Erythroblast (primary cell): Measurements from ENCODE around the gene MYO1D.

Experiments
- DNase-seq, 2 experiments: peaks; one replicate each; lab custom pipeline; 2025; lab: John Stamatoyannopoulos, UW
- GATA1 ChIP-seq: IDR thresholded peaks from 2 replicates; pipeline ENCODE4 v1.6.1; 2011; ENCODE audit warnings: low read depth, mild to moderate bottlenecking, control low read depth, low read length, moderate library complexity
- POLR2A ChIP-seq: IDR thresholded peaks from 2 replicates; pipeline ENCODE4 v1.6.1; 2011; ENCODE audit warnings: mild to moderate bottlenecking, low read length

Gene MYO1D

DNA sequence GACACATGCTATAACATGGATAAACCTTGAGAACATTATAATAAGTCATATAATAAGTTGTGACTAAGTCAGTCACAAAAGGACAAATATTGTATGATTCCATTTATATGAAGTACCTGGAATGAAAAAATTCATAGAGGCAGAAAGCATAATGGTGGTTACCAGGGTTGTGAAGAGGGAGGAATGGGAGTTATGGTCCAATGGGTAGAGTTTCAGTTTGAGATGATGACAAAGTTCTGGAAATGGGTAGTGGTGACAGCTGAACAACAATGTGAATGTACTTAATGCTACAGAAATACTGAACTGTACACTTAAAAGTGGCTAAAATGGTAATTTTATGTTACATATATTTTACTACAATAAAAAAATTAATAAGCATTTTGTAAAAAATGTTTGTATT lies 49.7 kb downstream of the MYO1D start:
- TF ChIP-seq POLR2A (no peak), GATA1 (no peak)
- no peak for DNase-seq

DNA sequence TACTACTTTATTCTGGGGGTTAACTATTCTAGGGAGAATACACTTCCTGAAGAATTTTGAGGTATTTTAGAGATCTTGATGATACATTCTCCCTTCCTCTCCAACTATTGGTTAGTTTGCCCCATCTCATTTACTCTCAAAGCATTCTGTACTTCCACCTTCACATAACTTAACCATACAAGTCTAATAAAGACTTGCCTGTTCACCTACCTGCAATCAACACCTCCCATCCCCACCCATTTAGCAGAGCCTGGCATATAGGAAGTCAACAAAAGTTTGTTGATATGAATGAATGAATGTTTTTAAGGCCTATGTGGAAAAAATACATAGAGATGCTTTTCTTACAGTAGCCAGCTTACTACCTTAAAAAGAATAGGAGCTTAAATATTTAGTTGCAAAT lies 50.8 kb downstream of the MYO1D start:
- no peak for TF ChIP-seq POLR2A
- no peak for TF ChIP-seq GATA1
- no peak for DNase-seq

DNA sequence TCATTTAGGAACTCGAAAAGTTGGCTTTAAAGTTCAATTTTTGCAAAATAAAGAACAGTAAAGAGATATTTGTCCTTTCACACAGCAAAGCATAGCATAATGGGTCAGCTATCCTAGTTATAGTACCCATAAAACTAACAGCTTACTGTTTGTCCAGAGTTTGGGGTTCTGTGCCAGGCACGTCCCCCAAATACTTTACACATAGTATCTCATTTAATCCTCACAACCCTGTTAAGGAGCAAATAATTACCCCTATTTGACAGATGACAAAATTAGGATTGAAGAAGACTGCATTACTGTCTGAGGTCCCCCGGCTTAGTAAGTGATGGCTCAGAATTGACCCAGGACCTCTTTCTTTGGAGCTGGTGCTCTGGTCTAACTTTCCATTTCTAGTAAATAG lies 52.6 kb downstream of the MYO1D start:
- TF ChIP-seq GATA1 = no peak
- TF ChIP-seq POLR2A = no peak
- DNase-seq = no peak

DNA sequence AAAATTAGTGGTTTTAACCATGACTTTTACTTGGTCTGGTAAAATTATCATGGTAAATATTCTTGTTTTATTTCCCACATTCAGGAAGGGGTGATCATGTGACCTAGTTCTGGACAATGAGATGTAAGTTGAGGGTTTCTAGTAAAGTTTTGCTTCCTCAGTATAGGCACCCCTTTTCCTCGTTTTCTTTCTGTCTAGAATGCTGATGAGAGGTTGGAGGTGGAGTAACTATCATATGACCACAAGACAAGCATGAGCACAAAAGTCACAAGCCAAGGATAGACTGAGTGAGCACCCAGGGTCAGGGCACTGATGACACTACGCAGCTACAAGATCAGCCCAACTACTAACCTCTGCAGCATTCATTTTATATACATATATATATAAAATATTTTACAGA lies 53.9 kb downstream of the MYO1D start:
- TF ChIP-seq POLR2A = no peak
- DNase-seq = peak; percentile 44 to 58

DNA sequence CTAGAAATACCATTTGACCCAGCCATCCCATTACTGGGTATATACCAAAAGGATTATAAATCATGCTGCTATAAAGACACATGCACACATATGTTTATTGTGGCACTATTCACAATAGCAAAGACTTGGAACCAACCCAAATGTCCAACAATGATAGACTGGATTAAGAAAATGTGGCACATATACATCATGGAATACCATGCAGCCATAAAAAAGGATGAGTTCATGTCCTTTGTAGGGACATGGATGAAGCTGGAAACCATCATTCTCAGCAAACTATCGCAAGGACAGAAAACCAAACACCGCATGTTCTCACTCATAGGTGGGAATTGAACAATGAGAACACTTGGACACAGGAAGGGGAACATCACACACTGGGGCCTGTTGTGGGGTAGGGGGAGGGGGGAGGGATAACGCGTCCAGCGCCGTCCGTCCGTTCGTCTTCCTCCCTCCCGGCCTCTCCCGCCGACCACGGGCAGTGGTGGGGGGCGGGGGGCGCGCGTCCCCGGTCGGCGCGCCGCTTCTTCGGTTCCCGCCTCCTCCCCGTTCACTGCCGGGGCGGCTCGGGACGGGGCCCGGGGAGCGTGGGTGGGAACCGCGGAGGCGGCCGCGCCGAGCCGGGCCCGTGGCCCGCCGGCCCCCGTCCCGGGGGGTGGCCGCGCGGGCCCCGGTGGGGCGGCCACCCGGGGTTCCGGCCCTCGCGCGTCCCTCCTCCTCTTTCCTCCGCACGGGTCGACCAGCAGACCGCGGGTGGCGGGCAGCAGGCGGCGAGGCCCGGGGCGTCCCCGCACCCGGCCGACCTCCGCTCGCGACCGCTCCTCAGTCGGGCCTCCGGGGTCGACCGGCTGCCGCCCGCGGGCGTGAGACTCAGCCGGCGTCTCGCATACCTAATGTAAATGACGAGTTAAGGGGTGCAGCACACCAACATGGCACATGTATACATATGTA lies 54.7 kb downstream of the MYO1D start:
- peak; percentile 46 to 53 for DNase-seq

DNA sequence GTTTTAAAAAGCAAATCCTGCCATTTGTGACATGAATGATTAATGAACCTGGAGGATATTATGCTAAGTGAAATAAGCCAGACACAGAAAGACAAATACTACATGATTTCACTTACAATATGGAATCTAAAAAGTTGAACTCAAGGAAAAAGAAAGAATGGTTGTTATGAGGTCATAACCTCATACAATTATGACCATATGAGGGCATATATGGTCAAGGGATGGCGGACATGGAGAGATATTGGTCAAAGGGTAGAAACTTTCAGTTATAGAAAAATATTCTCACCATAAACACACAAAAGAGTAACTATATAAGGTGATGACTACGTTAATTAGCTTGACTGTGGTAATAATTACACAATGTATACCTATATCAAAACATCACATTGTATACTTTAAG lies 56.5 kb downstream of the MYO1D start:
- DNase-seq = no peak
- TF ChIP-seq GATA1 (no peak), POLR2A (no peak)

DNA sequence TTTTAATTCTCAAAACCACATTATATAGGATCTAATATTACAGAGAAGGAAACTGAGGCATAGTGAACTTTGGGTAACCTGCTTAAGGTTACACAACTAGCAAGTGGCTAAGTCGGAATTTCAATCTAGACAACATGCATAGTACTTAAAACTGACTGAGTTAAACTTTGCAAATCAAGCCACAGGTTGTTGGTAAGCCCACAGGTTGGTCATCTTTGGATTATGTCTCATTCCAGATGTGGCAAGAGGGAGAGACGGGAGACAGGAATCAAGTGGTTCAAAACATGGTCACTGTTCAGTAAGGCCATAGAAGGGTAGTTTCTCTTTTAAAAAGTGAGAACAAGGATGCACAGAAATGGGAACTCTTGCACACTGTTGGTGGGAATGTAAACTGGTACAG lies 57.1 kb downstream of the MYO1D start:
- DNase-seq = no peak
- TF ChIP-seq GATA1 (no peak), POLR2A (no peak)

DNA sequence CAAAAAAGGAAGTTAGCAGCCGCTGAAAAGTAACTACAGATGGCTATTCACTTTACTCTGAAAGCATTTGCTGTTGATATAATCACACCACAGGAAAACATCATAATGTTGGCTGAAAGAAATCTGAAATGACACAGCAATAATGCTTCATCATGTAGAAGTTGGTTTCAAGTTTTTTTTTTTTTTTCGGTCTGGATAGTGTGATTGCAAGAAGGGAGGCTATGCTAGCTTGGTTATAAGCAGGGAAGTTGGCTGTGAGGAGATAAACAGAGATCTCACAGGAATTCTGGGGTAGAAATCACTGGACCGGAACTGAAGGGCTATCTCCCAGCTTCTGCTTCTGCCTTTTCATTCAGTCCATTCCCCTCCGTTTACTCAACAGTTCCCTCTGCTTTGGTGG lies 57.9 kb downstream of the MYO1D start:
- TF ChIP-seq GATA1 = no peak
- TF ChIP-seq POLR2A = no peak
- peak; percentile 79 to 82 for DNase-seq

DNA sequence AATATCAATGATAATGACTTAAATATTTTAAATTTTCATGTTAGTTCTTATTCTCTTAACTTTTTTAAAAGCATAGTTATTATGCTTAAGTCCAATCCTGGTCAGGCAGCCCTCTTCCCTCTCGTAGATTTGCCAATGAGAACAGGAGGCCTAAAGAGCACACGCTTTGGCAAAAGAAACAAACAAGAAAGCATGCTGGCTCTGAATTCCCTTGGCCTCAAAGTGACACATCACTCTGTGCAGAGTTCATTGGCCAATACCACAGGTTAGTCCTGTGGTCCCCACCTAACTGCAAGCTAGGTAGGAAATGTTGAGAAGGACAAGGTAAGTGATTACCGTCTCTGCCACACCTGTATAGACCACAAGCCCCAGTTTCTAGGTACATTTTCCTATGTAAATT lies 61.5 kb downstream of the MYO1D start:
- TF ChIP-seq POLR2A (no peak), GATA1 (no peak)
- no peak for DNase-seq

DNA sequence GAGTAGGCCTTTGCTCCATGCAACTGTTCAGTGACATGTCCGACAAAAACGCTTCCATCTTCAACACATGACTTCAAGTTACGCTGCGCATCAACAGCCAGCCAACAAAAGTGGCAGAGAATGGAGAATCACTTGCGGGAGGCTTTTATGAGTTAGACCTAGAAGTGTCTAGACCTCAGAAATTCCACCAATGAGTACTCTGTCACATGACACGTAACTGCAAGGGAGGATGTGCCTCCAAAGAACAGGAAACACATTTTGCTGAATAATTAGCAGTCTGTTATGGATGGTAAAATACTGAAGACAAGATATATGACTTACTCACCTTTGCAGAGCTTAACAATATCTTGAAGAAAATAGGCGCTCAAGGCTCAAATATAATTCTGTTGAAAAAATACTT lies 62.1 kb downstream of the MYO1D start:
- TF ChIP-seq POLR2A = no peak
- TF ChIP-seq GATA1 = no peak

DNA sequence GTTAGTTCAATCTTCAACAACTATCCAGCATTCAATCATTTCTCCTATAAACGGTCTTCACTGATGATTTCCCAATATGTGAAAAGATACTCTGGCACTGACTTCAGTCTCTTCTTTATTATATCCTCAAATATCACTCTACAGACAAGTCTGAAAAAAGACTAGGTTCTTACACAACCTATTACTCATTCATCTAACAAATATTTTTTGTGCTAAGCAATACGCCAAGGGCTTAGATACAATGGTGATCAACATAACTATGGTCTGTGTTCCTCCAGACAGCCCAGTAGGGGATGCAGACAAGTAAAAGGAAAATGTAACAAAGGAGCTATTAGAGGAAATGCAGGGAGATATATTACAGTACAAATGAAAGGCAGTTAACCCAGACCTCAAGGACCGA lies 63.9 kb downstream of the MYO1D start:
- DNase-seq = no peak
- TF ChIP-seq POLR2A (no peak), GATA1 (no peak)

More for the DNA sequence above, 62.1 kb downstream of the MYO1D start:
- no peak for DNase-seq

DNA sequence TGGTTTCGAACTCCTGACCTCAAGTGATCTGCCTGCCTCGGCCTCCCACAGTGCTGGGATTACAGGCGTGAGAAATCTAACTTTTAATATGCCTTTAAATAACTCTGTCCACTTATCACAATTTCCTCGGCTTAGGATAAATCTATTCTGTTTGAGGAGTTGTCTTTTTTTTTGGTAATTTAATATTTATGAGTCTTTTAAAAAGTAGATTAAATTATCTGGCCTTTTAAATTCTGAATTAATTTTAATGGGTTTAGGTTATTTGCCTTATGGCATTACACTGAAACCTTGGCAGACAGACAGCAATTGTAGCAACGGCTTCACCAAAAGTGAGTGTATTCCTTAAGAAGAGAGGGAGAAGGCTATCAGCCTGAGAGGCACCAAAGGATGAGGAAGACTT lies 66.2 kb downstream of the MYO1D start:
- no peak for DNase-seq
- TF ChIP-seq POLR2A (no peak), GATA1 (no peak)

DNA sequence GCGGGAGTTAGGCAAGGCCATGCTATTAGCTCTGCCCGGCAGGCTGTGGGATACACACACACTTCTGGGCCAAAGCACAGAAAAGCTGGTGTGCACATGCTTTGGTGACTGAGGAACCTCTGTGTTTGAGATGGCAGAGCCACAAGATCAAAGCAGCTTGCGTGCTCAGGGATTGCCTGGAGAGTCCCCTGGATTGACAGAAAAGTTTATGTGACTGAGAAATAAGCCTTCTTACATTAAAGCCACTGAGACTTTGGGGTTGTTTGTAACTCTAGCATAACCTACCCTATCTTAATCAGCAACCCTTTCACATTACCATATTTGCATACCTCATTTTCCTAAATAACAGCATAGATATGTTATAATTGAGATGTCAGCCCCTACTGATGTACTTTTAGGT lies 69.3 kb downstream of the MYO1D start:
- peak in 1 of 2 experiments; percentile 14 for DNase-seq
- no peak for TF ChIP-seq GATA1
- no peak for TF ChIP-seq POLR2A

DNA sequence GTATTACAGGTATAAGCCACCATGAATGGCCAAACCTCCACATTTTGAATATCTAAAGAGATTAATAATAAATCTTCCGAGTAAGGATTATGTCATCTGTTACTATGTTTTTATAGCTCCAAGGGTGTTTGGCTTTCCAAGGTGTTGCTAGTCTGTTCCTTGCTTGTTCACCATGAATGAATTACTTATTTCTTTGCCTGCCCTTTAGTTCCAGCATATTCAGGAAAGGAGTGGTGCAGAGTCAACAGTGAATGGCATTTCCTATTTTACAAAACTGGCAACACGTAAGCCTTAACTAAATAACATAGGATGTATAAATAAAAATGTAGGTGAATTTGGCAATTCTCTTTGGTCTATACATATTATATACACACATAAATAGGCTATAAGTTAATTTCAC lies 70.3 kb downstream of the MYO1D start:
- TF ChIP-seq POLR2A (no peak), GATA1 (no peak)
- no peak for DNase-seq
